ENCODE measurements around the gene SRD5A1.

SRD5A1 gene

GRCh38 chr5:6642655-6643054 lies 9.4 kb downstream of the SRD5A1 start:
- TF ChIP-seq GATA2 (IDR thresholded peaks at IDR 0.05; ENCODE audit: low read depth, low read length) = no peak

DNA sequence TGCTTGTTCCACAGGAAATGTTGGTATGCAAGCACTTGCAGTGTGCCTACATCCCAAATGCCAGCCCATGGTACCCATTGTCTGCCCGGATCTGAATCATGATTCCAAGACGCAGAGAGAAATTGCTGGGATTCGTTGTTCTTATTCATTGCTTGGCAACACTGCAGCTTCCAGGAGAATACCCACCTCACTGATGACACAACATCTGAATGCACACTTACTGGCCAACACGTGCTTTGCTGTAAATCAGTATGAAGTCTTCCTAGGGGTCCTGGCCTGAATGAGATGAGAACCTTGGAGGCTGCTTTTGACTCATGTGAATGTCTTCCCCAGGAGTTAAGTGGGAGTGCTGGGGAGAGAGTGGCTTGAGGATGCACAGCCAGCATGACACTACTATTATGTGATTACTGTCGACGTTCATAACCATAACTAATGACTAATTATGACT lies 11.6 kb downstream of the SRD5A1 start:
- no peak for TF ChIP-seq GATA3 (IDR thresholded peaks at IDR 0.05; ENCODE audit: low read depth, low read length)
- no peak for TF ChIP-seq GATA2 (IDR thresholded peaks at IDR 0.05; ENCODE audit: low read depth, low read length)

DNA sequence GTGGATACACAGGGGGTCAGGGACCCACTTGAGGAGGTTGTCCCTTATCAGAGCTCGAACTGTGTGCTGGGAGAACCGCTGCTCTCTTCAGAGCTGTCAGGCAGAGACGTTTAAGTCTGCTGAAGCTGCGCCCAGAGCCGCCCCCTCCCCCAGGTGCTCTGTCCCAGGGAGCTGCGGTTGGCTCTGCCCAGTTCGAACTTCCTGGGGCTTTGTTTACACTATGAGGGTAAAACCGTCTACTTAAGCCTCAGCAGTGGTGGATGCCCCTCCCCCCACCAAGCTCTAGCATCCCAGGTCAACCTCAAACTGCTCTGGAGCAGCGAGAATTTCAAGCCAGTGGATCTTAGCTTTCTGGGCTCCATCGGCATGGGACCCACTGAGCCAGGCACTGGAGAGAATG lies 15.9 kb downstream of the SRD5A1 start:
- TF ChIP-seq GATA3 (IDR thresholded peaks at IDR 0.05; ENCODE audit: low read depth, low read length) = no peak
- no peak for TF ChIP-seq GATA2 (IDR thresholded peaks at IDR 0.05; ENCODE audit: low read depth, low read length)

DNA sequence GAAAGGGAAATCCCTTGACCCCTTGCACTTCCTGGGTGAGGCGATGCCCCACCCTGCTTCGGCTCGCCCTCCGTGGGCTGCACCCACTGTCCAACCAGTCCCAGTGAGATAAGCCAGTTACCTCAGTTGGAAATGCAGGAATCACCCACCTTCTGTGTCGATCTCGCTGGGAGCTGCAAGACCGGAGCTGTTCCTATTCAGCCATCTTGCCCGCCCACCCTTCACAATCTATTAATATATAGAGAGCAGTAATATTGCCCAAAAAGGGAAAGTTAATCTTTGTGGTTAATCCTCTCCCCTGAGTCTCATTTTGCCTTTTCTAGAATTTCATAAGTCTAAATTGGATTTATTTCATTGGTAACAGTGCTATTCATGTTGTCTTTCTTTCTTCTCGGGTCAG lies 16.4 kb downstream of the SRD5A1 start:
- TF ChIP-seq GATA2 (IDR thresholded peaks at IDR 0.05; ENCODE audit: low read depth, low read length) (no peak), GATA3 (IDR thresholded peaks at IDR 0.05; ENCODE audit: low read depth, low read length) (no peak)

DNA sequence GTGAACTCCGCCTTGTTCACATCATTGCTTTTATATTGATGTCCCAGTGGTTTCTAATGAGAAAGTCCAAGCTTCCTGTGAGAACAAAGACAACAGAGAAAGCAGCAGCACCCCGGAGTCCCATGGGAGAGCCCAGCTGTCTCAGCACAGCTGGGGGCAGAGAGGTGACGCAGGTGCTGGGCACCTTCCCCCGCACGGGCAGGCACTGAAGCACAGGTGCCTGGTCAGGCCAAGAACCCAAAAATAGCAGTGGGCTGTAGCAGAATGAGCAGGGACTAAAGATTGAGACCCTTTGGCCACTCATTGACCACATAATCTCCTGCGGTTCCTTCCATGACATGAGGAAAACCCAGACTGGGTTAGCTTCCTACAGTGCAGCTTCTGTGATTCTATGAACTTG lies 18.8 kb downstream of the SRD5A1 start:
- TF ChIP-seq GATA3 (IDR thresholded peaks at IDR 0.05; ENCODE audit: low read depth, low read length) (no peak), GATA2 (IDR thresholded peaks at IDR 0.05; ENCODE audit: low read depth, low read length) (no peak)

DNA sequence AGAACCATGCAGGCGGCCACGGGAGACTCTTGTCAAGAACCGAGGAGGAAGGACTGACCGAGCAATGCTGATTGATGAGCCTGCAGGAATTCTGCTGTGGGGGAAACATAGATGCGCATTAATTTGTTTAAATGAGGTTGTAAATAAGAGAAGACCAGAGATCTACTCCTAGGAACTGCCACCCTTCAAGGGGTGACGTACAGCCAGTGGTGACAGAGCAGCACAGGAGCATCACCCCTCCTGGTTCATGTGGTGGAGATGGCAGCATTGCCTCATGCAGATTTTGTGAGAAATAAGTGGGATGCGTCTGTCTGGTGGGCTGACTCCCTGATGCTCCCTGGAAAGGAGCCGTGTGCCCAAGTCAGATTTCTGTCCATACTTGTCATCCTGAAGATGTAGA lies 22.2 kb downstream of the SRD5A1 start:
- TF ChIP-seq GATA3 (IDR thresholded peaks at IDR 0.05; ENCODE audit: low read depth, low read length) (no peak), GATA2 (IDR thresholded peaks at IDR 0.05; ENCODE audit: low read depth, low read length) (no peak)

DNA sequence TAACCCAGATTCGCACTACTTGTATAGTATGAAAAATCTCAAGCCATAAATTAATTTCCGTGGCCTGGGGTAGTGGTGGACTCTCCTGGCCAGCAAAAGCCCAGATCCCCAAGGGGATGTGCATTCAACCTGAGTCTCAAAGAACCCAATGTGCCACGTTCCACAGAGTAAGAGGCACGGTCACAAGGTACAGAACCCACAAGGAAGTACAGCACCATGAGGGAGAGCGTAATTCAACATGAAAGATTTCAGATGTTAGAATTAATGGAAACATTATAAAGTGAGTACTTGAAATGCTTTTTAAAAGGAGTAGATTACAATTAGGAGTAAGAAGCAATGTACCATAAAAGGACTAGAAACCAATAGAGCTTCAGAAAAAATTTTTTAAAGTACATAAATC lies 23.4 kb downstream of the SRD5A1 start:
- TF ChIP-seq GATA2 (IDR thresholded peaks at IDR 0.05; ENCODE audit: low read depth, low read length) (no peak), GATA3 (IDR thresholded peaks at IDR 0.05; ENCODE audit: low read depth, low read length) (no peak)

GRCh38 chr5:6659941-6660684 lies 26.9 kb downstream of the SRD5A1 start:
- TF ChIP-seq GATA2 (IDR thresholded peaks at IDR 0.05; ENCODE audit: low read depth, low read length) (no peak), GATA3 (IDR thresholded peaks at IDR 0.05; ENCODE audit: low read depth, low read length) (no peak)

DNA sequence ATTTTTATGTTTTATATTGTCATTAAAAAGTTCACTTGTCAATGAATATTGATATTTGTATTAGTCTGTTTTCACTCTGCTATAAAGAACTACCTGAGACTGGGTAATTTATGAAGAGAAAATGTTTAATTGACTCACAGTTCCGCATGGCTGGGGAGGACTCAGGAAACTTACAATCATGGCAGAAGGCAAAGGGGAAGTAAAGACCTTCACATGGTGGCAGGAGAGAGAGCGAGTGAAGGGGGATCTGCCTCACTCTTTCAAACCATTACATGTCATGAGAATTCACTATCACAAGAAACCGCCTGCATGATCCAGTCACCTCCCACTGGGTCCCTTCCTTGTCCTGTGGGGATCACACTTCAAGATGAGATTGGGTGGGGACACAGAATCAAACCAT lies 27.4 kb downstream of the SRD5A1 start:
- TF ChIP-seq GATA3 (IDR thresholded peaks at IDR 0.05; ENCODE audit: low read depth, low read length) = no peak

- no peak for TF ChIP-seq GATA2 (IDR thresholded peaks at IDR 0.05; ENCODE audit: low read depth, low read length)
- TF ChIP-seq GATA3 (IDR thresholded peaks at IDR 0.05; ENCODE audit: low read depth, low read length) = no peak
These were observed 33.5 kb downstream of the SRD5A1 start for GRCh38 chr5:6666762-6667161.

DNA sequence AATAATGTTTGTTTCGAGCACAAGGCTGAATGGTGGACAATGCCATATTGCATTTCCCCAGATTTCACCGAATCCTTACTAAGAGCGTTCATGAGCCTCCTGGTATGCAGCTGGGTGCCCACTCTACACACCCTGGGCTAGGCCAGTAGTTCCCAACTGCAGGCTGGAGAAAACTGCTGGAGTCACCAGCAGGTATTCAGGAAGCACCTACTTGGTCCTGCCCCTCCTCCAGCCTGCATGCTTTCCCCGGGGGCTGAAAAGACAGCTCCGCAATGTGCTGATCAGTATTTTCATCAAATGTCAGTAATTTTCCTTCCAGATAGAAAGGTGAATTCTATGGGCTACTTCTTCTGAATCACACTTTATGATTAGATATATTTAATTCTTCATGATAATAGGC lies 34.4 kb downstream of the SRD5A1 start:
- no peak for TF ChIP-seq GATA3 (IDR thresholded peaks at IDR 0.05; ENCODE audit: low read depth, low read length)
- no peak for TF ChIP-seq GATA2 (IDR thresholded peaks at IDR 0.05; ENCODE audit: low read depth, low read length)

GRCh38 chr5:6673031-6673430 lies 39.8 kb downstream of the SRD5A1 start:
- TF ChIP-seq GATA2 (IDR thresholded peaks at IDR 0.05; ENCODE audit: low read depth, low read length) (no peak), GATA3 (IDR thresholded peaks at IDR 0.05; ENCODE audit: low read depth, low read length) (no peak)

DNA sequence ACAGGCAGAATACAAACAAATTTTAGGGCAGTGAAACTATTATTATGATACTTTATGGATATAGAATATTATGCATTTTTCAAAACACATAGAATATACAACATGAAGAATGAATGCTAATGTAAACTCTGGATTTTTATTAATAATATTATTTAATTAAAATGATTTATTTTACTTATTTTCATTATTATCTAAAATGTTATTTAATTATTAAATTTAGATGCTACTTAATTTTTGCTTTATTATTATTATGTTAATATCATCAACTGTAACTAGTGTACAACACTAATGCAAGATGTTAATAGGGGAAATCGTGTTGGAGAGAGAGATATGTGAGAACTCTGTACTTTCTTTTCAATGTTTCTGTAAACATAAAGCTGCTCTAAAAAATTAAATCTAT lies 40.7 kb downstream of the SRD5A1 start:
- TF ChIP-seq GATA3 (IDR thresholded peaks at IDR 0.05; ENCODE audit: low read depth, low read length) = no peak
- no peak for TF ChIP-seq GATA2 (IDR thresholded peaks at IDR 0.05; ENCODE audit: low read depth, low read length)

GRCh38 chr5:6674421-6674820 lies 41.2 kb downstream of the SRD5A1 start:
- TF ChIP-seq GATA2 (IDR thresholded peaks at IDR 0.05; ENCODE audit: low read depth, low read length) (no peak), GATA3 (IDR thresholded peaks at IDR 0.05; ENCODE audit: low read depth, low read length) (no peak)

GRCh38 chr5:6674886-6675285 lies 41.6 kb downstream of the SRD5A1 start:
- TF ChIP-seq GATA2 (IDR thresholded peaks at IDR 0.05; ENCODE audit: low read depth, low read length) = no peak
- no peak for TF ChIP-seq GATA3 (IDR thresholded peaks at IDR 0.05; ENCODE audit: low read depth, low read length)

Data from SH-SY5Y (cell line).